ENCODE measurements around the gene NPAS3.
"Not testable (repeated sequence)": the region's sequence is repeated elsewhere in the genome, so short reads cannot be mapped to it uniquely, and the experiment has no call there.

Gene NPAS3

DNA sequence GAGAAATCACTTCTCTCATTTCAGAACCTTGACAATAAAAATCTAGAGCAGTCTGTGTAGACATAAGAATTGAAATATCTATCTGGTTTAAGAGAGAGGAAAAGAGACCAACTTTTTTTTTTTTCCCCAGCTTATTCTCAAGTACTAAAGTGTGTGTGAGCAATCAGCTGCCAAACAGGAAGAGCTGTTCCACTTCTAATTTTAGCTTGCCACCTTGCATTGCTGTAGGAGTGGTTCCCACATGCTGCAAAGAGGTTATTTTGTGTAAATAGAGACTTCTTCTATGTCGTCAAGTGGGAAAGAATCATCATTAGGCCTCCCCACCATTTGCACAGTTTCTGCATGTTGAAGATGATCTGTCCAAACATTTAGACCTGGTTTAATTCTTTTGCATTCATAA lies 142.6 kb downstream of the NPAS3 start:
- no peak for DNase-seq (ENCODE audit: low spot score)

DNA sequence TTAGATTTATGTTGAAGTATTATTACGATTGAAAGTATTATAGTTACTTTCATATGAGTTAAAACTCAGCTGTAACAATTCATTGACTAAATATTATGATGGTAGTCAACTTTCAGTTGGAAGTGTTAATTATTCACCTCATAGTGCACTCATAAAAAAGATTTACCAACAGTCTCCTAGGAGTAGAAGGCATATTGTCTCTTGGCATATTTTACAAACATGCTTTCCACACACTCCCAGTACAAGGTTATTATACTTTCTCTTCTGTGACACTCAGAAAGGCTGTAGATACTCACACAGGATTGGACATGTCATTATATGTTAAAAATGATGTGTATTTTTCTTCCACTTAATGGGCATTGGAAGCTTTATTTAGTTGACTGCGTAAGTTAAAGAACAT lies 147.1 kb downstream of the NPAS3 start:
- DNase-seq (ENCODE audit: low spot score), result no peak

DNA sequence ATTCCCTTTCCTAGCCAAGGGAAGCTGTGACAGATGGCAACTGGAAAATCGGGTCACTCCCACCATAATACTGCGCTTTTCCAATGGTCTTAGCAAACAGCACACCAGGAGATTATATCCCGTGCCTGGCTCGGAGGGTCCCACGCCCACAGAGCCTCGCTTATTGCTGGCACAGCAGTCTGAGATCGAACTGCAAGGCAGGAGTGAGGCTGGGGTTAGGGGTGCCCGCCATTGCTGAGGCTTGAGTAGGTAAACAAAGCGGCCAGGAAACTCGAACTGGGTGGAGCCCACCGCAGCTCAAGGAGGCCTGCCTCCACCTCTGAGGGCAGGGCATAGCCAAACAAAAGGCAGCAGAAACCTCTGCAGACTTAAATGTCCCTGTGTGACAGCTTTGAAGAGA lies 149.6 kb downstream of the NPAS3 start:
- not testable (repeated sequence) for DNase-seq (ENCODE audit: low spot score)

DNA sequence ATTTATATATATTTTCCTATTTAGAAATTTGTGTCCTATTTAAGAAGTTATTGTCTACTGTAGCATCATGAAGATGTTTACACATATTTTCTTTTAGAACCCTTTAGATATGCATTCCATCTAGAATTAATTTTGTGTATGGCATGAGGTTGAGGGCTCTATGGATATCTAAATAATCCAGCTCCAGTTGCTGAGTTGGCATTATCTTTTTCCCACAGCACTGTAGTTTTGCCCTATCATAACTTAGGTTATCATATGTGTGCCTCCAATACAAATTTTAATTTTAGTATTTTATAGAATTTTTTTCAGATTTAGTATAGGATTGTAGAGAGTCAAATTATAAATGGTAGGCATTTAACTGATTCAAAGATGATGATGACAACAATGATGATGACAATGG lies 159.3 kb downstream of the NPAS3 start:
- no peak for DNase-seq (ENCODE audit: low spot score)

DNA sequence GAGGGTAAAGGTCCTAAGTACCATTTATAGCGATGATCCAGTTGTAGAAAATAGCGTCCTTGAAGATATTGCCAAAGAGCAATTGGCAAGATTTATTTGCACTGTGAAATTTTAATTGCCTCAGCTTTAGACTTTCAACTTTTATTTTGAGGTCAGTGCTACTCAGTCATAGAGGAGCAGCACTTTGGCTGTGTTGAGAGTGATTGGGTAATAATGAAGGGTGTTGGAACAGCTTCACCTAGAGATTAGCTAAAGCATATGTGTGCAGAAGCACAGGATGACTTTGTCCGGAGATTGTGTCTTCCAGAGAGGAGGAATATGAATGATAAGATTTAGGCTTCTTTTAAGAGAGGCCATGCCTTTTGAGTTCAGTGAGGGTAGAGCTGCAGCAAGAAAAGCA lies 164.8 kb downstream of the NPAS3 start:
- no peak for DNase-seq (ENCODE audit: low spot score)

DNA sequence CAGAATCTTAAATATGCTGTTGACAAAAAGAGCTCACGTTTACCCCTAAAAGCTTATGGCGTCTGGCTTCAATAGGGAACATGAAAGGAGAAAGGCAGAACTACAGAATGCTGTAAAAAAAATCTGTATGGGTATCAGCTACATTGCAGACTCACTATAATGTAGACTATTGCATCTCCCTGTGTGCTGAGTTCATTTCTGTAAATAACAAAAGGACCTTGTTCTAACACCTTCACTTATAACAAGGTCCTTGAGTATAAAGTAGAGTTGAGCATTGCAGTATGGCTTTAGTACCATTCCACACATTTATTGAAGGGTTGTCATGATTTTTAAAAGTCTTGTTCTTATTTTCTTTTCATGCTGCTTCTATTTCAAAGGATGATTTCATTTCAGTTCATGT lies 165.3 kb downstream of the NPAS3 start:
- no peak for DNase-seq (ENCODE audit: low spot score)

DNA sequence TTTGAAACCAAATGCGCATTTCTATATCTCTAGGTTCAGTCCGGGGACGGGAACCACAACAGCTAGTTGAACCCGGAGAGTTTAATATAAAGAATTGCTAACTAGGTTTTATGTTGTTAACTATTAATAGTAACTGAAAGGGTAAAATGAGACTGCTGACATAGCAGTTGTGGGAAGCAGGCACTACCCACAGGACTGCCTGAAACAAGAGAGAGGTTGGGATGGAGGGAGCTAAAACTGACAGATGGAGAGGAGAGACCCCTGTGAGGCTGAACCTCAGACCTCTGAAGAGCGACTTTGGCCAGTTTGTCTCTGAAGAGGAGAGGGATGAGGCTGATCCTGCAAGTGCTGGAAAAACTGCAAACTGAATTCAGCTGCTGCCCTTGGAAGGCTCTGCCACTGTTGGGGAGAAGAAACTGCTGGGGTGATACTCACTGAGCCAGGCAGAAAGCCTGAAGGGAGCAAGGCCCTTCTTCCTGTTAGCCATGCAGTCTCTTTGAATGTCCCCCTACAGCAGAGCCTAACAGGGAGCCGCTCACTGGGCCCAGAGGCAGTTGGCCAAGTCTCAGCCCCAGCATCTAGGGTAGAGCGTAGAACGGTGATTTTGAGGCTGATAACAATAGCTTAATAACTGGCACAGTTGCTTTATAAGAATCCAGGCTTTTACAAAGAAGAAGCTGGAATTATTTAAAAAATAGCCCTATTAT lies 172.2 kb downstream of the NPAS3 start:
- DNase-seq (ENCODE audit: low spot score), result no peak

DNA sequence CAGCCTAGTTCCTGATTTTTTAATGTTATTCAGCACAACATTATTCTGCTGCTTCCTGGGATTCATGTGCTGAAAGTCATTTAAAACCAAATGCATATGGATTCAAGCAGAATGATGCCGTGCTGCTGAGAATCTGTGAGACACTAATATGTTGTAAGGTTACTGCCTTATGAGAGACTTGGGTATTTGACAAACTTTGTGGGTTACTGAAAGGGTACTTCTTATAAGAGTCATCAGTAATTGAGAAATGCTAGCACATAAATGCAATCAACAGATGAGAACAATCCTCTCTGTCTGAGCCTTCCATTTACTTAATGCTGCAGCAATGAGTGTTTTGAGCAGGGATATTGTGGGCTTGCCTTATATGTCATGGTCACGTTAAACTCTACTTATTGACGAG lies 175.7 kb downstream of the NPAS3 start:
- DNase-seq (ENCODE audit: low spot score), result no peak

DNA sequence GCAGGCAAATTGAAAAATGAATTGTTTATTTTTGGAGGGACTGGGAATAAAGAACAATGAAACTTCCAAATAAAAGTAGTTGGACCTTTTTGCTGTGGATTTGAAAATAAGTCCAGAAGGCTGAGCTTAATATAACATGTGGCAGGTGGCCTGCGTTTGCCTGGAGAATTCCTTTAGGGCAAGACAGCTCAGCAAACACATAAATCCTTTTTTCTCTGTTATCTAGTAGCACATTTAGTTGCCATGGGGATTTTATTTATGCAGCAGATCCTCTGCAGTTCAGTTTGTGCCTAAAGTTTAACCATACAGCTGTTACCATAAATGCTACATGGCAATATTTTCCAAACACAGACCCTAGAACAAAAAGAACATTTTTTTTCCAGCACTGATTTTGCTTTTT lies 180.0 kb downstream of the NPAS3 start:
- no peak for DNase-seq (ENCODE audit: low spot score)

DNA sequence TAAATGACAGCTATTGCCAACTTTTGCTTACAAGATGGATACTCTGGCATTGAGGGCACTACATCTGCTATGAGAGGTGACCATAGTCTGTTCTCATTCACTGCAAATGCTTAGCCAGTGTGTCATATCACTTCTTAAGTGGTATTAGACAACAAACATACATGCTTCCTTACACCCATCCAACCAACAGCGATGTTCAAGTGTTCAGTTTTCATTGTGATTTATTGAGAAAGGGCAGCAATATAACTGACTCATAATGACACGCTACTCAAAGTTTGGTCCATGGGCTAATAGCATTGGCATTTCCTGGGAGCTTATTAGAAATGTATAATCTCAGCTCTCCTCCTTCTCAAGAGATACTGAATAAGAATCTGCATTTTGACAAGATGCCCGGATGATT lies 181.7 kb downstream of the NPAS3 start:
- no peak for DNase-seq (ENCODE audit: low spot score)

DNA sequence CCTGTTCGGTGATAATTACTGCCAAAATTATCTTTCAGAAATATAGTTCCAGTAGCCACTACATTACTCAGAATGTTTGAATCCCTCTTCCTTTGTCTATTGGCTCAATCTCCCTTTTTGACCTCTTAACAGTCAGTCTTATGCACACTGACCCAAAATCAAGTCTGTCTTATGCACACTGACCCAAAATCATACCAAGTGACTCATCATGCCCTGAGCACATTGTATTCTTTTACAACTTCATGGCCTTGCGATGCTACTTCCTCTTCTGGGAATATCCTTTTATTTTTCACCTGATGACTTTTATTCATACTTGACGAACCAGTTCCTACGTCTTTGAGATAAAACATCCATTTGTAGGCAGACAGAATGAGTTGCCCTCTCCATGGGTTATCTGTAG lies 182.3 kb downstream of the NPAS3 start:
- DNase-seq (ENCODE audit: low spot score), result no peak

DNA sequence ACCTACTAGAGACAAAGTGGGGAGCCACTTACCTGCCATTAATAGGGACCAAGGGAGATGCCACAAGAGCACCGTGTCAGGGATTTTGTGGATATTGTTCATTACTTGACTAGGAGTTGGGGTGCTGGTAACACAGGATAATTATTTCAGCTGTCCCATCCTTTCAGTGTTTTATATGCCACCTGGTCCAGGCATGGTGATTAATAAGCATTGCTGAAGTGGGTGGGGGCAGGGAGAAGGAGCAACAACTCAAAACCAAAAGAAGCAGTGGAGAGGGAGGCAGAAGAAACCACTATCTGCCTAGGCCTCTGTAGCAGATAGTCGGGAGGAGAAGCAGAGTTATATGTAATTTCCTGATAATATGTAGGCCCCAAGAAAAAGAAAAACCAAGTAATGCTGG lies 184.6 kb downstream of the NPAS3 start:
- DNase-seq (ENCODE audit: low spot score), result no peak

DNA sequence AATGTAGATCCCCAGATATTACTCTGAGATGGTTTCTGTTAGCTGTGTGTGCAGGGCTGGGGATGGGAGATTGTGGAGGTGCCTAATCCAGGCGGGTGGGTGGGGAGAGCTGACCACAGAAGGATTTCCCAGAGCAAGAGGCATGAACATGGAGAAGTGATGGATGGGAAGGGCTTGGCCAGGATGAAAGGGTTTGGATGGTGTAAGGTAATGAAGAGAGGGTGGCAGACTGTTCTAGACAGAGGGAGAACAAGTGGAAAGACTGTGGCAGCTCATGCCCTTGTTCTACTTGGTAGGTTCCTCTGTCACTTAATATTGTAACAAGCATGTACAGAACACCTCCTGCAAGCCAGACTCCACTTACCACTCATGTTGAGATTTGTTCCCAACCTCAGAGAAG lies 187.8 kb downstream of the NPAS3 start:
- no peak for DNase-seq (ENCODE audit: low spot score)

DNA sequence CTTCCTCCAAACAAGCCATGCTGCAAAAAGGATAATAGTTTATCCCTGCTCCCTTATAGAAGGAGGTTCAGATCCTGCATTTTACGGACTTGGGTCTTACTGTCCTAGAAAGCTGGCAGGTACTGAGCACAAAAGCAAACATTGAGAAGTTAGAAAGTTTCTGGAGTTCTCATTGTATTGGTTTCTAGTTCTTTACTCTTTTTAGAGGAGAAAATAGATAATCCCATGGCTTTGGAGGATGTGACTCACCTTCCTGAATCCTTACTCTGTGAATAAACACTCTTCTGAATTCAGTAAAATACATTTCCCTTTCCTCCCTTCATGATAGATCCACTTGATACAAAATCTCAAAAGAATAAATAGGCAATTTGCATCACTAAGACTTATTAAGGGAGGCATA lies 188.9 kb downstream of the NPAS3 start:
- DNase-seq (ENCODE audit: low spot score), result no peak

DNA sequence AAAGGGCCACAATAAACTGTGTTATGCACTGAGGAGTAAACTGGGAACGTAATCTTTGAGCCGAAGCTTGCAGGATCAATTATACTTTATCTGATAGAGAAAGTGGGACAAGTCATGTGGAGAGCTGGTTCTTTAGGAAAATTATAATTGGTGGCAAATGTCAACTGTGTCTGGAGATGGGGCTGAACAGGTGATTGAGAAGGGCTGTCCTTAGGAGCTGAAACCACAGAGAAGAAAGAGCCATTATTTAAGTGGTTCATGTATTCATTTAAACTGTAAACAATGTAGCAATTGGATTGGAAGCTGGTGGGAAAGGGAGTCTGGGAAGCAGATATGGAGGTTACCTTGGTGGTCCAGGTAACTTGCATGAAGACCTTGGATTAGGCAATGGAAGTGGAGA lies 193.1 kb downstream of the NPAS3 start:
- DNase-seq (ENCODE audit: low spot score), result no peak

DNA sequence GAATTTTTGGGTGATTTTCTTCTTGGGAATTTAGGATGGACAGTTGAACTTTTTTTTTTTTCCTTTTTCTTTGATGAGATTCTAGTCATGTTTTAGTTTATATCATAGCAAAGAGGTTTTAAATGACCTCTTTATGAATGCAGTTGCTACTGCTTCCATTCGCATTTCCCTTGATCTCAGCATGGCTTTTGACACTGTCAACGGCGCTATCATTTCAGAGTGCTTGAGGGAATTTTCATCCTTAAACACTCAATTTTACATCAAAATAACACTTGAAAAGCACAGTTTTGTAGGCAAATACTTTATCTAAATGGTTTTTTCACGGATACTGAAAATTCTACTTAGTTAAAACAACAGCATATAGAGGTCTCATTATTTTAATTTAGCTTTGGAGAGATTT lies 195.5 kb downstream of the NPAS3 start:
- no peak for DNase-seq (ENCODE audit: low spot score)

DNA sequence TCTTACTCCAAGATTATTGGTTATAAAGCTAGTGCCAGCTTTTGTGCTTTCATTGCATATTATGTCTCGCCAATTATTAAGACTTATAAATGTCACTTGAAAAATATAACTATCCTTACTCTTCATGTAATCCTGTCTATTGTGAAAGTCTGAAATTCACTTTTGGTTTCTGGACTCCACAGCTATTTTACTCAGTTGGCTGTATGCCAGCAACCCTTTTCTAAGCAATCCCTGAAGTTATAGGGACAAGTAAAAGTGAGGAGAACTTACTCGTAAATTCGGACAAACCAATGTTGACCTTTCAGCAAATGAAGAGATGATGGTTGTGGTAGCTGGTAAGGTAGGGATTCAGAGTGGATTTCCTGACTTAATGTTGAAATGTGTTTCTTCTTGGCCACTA lies 196.3 kb downstream of the NPAS3 start:
- no peak for DNase-seq (ENCODE audit: low spot score)

DNA sequence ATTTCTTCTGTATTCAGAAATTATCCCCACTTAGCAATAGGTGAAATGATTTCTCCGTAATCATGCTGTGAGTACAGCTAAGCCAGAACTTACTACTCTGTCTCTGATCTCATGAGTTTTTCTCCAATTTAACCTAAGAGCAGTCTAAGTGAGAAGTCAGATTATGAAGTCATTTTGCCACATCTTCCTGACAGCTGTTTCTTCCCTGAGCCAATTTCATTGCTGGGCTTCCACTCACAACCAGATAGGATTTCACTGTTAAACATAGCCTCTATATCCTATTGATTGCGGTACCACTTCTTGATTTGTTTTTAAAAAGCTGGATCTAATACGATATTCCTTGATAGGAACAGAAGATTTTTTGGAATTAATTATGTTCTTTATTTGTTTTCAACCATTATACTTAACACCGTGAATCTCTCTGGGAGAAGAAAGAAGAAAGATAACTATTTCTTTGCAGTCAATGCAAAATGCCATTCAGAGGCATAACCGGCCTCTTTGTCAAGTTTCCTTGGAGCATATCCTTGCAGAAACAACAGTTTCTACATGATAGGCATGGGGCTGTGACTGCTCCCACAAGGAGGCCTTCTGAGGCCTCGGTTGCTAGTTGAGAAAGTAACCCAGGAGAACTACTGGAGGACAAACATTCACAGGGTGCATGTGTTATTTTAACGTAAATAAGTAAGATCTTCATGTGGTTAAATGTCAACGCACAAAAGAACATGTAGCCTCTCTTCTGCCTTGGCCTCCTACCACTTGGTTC lies 212.2 kb downstream of the NPAS3 start:
- DNase-seq (ENCODE audit: low spot score), result no peak

DNA sequence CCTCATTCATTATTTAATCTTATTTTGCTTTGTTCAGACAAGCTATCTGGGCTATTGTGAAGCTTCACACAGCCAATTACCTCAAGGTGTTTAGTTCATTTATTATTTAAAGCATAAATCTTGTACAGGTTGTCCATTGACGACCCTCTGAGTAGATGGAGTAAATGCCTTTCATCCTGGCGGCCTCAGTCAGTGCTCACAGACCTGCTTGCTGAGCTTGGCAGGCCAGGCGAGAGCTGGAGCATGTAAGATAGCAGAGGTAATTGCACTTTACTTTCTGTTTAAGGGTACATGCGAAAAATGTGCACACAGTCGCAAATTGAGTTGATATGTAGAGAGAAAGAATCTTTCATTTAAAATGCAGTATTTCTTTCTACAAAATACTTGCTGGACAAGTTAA lies 224.4 kb downstream of the NPAS3 start:
- DNase-seq (ENCODE audit: low spot score), result no peak

DNA sequence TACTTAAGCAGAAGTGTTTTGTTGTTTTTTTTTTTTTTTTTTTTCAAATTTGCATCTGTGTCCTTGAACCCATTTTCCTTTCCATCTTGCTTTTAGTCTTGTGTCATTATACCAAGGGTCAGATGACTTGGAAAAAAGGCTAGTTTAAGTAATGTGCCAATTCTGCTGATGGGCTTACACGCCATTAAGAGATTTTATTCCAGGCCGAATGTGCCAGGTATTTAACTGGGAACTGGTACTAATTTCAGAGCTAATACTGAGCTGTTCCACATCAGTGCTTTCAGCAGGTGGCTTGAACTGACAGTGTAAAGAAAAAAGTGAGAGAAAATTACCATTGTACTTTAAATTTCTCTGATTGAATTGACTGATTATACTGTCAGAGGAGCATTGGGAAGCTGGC lies 224.9 kb downstream of the NPAS3 start:
- no peak for DNase-seq (ENCODE audit: low spot score)

DNA sequence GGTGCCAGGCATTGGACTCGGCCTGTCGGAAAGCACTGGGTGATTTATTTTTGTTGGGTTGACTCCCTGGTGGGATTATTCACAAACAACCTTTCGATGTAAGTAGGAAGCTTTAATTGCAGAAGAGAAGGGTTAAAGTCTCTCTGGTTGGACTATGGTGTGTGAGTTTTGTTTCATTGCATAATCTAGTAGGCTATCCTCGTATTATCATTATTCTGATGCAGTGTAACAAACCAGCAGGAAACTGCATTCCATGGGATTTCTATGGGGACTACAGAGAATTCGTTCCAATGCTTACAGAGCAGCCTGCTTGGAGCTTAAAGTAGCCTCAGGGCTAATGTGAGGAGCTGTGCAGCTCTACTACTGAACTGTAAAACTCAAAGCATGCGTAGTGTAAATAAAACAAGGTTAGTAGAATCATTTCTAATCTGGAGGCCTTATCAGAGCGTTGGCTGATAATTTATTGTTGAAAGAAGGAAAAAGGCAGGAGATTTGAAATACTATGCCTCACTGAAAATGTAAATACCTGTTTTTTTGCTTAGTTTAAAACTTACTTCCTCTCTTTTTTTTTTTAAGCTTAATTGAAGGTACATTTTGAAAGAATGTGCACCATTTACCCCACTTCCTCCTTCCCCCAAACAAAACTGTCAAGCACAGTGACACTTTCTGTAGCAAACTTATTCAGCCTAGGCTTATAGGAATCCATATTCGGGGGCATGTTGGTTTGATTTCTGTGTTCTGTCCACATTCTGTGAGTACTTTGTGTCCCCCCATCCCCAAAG lies 226.7 kb downstream of the NPAS3 start:
- peak; percentile 15 for DNase-seq (ENCODE audit: low spot score)

DNA sequence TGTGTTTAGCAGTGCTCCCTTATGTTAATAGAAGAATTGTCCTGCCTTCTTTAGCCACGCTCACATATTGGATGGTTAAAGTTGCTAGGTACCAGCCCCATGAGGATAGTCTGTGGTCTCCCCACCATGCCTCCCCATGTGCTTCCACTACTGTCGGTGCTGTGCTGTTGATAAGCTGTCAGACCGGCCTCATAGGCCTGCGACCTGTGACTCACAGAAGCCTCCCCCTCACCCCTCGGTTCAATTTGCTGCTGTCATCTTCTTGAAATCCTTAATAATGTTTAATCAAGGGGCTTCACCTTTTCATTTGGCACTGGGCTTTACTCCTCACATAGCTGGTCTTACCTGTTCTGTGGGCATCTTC lies 227.2 kb downstream of the NPAS3 start:
- DNase-seq (ENCODE audit: low spot score), result no peak

DNA sequence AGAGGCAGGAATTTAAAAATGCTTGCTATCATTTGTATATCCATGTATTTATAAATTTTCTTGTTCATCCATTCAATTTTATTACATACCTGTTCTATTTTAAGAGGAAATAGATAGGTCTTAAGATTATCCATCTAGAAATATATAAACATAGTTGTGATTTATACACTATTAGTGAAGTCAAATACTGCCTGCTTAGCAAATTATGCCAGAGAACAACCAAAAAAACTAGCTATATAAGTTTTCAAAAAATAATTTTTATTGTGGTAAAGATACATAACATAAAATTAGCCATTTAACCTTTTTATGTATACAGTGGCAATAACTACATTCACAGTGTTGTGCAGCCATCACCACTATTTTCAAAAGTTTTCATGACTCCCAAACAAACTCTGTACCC lies 237.3 kb downstream of the NPAS3 start:
- DNase-seq (ENCODE audit: low spot score), result no peak
